Mesenchymal stem cell (in vitro differentiated cells and primary cell): ENCODE measurements around the gene STX18.
"Not testable (repeated sequence)": the region's sequence is repeated elsewhere in the genome, so short reads cannot be mapped to it uniquely, and the experiment has no call there.

Source experiments
- DNase-seq: peaks from one replicate; pipeline ENCODE4 v3.0.0-alpha.2; 2013
- H2AFZ ChIP-seq: one replicate; pipeline ENCODE4 v1.6.1; 2013; ENCODE audit warnings: low read depth, mild to moderate bottlenecking, control low read depth, inconsistent platforms, low read length, moderate library complexity
- H2AK5ac ChIP-seq: 2 replicates; pipeline ENCODE4 v1.6.1; 2013; ENCODE audit warnings: low read length, moderate library complexity, mild to moderate bottlenecking, inconsistent platforms; ENCODE audit not compliant: severe bottlenecking
- H2BK120ac ChIP-seq: one replicate; pipeline ENCODE4 v1.6.1; 2013; ENCODE audit warnings: low read depth, mild to moderate bottlenecking, inconsistent platforms, low read length, moderate library complexity
- H2BK12ac ChIP-seq, 2 experiments: one replicate each; pipeline ENCODE4 v1.6.1; 2013; ENCODE audit warnings: inconsistent platforms in 2 of 2, low read length in 2 of 2, mild to moderate bottlenecking in 2 of 2, moderate library complexity in 2 of 2, control low read depth in 1 of 2
- H2BK15ac ChIP-seq: one replicate; pipeline ENCODE4 v1.6.1; 2013; ENCODE audit warnings: mild to moderate bottlenecking, low read depth, inconsistent platforms; ENCODE audit not compliant: poor library complexity, severe bottlenecking
- H2BK5ac ChIP-seq: 2 replicates; pipeline ENCODE4 v1.6.1; 2013; ENCODE audit warnings: low read depth, mild to moderate bottlenecking, low read length, control low read depth, inconsistent platforms; ENCODE audit not compliant: poor library complexity, severe bottlenecking
- H3K14ac ChIP-seq, 2 experiments: one replicate each; pipeline ENCODE4 v1.6.1; 2013; ENCODE audit warnings: inconsistent platforms in 2 of 2, low read length in 2 of 2, control low read depth in 1 of 2, mild to moderate bottlenecking in 1 of 2, moderate library complexity in 1 of 2
- H3K18ac ChIP-seq, 2 experiments: one replicate each; pipeline ENCODE4 v1.6.1; 2013; ENCODE audit warnings: inconsistent platforms in 2 of 2, low read length in 2 of 2, control low read depth in 1 of 2, low read depth in 1 of 2, mild to moderate bottlenecking in 1 of 2
- H3K23ac ChIP-seq, 2 experiments: one replicate each; pipeline ENCODE4 v1.6.1; 2013; ENCODE audit warnings: inconsistent platforms in 2 of 2, low read length in 2 of 2, mild to moderate bottlenecking in 2 of 2, moderate library complexity in 2 of 2, control low read depth in 1 of 2
- H3K27ac ChIP-seq: 2 replicates; pipeline ENCODE4 v1.5.1; 2013; ENCODE audit warnings: mild to moderate bottlenecking, moderate library complexity, low read length, control low read depth, inconsistent platforms; ENCODE audit not compliant: poor library complexity, severe bottlenecking
- H3K27me3 ChIP-seq, 2 experiments: 2 replicates each; pipeline versions ENCODE4 v1.6.1 to v1.7.0; 2013; ENCODE audit warnings: low read length in 2 of 2, mild to moderate bottlenecking in 2 of 2, moderate library complexity in 2 of 2, control low read depth in 1 of 2, inconsistent platforms in 1 of 2; ENCODE audit not compliant: control insufficient read depth in 1 of 2, insufficient read depth in 1 of 2
- H3K36me3 ChIP-seq, 2 experiments: 2 replicates each; pipeline versions ENCODE4 v1.6.1 to v1.7.0; 2013; ENCODE audit warnings: low read length in 2 of 2, control low read depth in 1 of 2, inconsistent platforms in 1 of 2, low read depth in 1 of 2, mild to moderate bottlenecking in 1 of 2; ENCODE audit not compliant: insufficient read depth in 2 of 2, control insufficient read depth in 1 of 2
- H3K4ac ChIP-seq, 2 experiments: one replicate each; pipeline ENCODE4 v1.6.1; 2013; ENCODE audit warnings: inconsistent platforms in 2 of 2, low read length in 2 of 2, mild to moderate bottlenecking in 2 of 2, moderate library complexity in 2 of 2, control low read depth in 1 of 2, low read depth in 1 of 2
- H3K4me1 ChIP-seq: 2 replicates; pipeline ENCODE4 v1.6.1; 2013; ENCODE audit warnings: low read depth, low read length, control low read depth; ENCODE audit not compliant: control insufficient read depth, insufficient read depth
- H3K4me2 ChIP-seq: 2 replicates; pipeline ENCODE4 v1.6.1; 2013; ENCODE audit warnings: low read length, mild to moderate bottlenecking, inconsistent platforms; ENCODE audit not compliant: poor library complexity, severe bottlenecking
- H3K4me3 ChIP-seq, 2 experiments: 2 replicates each; pipeline versions ENCODE4 v1.5.1 to v1.7.0; 2013; ENCODE audit warnings: low read length in 2 of 2, mild to moderate bottlenecking in 2 of 2, control low read depth in 1 of 2, low read depth in 1 of 2; ENCODE audit not compliant: insufficient read depth in 1 of 2
- H3K79me1 ChIP-seq: replicated peaks from 2 replicates; pipeline ENCODE4 v1.6.1; 2013; ENCODE audit warnings: mild to moderate bottlenecking, control low read depth, low read length, inconsistent platforms; ENCODE audit not compliant: poor library complexity, severe bottlenecking
- H3K9ac ChIP-seq: 2 replicates; pipeline ENCODE4 v1.7.0; 2013; ENCODE audit warnings: mild to moderate bottlenecking, low read length, moderate library complexity
- H3K9me3 ChIP-seq: 2 replicates; pipeline ENCODE4 v1.7.0; 2013; ENCODE audit warnings: mild to moderate bottlenecking, low read length; ENCODE audit not compliant: control insufficient read depth
- H4K8ac ChIP-seq: one replicate; pipeline ENCODE4 v1.6.1; 2013; ENCODE audit warnings: inconsistent platforms, mild to moderate bottlenecking, low read length, moderate library complexity
- H4K91ac ChIP-seq: one replicate; pipeline ENCODE4 v1.6.1; 2013; ENCODE audit warnings: mild to moderate bottlenecking, low read length, inconsistent platforms
- WGBS: methylation state at CpG from one replicate; pipeline ENCODE4 v1.1.7; 2013; ENCODE audit warnings: mixed read lengths; 5-methylcytosine and 5-hydroxymethylcytosine counted together

The STX18 gene

GRCh38 chr4:4550161-4550560 lies 8.3 kb upstream of the STX18 start:
- H2BK15ac ChIP-seq, H2AK5ac ChIP-seq, H4K91ac ChIP-seq, H3K4ac ChIP-seq, H3K4me2 ChIP-seq, H2AFZ ChIP-seq, H4K8ac ChIP-seq, H2BK120ac ChIP-seq, H3K18ac ChIP-seq, H3K9ac ChIP-seq, H2BK5ac ChIP-seq, H3K27me3 ChIP-seq, H3K4me1 ChIP-seq, H3K14ac ChIP-seq, H3K23ac ChIP-seq, H2BK12ac ChIP-seq, H3K4me3 ChIP-seq, H3K9me3 ChIP-seq, DNase-seq, H3K27ac ChIP-seq, H3K79me1 ChIP-seq: not testable (repeated sequence)
- WGBS: 100% methylated on average over 3 of the region's 4 CpGs
- peaks cover 12 to 62% of the 10 kb centered on the region in 2 experiments for H3K36me3 ChIP-seq

- H2AK5ac ChIP-seq: no peak overlapping the region
- no peak overlapping the region for H3K23ac ChIP-seq
- H3K9ac ChIP-seq: no peak overlapping the region
- H3K9me3 ChIP-seq: no peaks in the 10 kb centered on the region
- H3K4me1 ChIP-seq: peaks cover 3% of the 10 kb centered on the region
- no peak overlapping the region for H3K14ac ChIP-seq
- H4K91ac ChIP-seq: no peak overlapping the region
- no peak overlapping the region for H2BK12ac ChIP-seq
- DNase-seq: no peak
- H2BK120ac ChIP-seq: no peak overlapping the region
- no peak overlapping the region for H2BK15ac ChIP-seq
- no peaks in the 10 kb centered on the region for H3K27me3 ChIP-seq
- H3K18ac ChIP-seq: no peak overlapping the region
- WGBS: 86% methylated on average over 1 of the region's 1 CpG
- H3K4ac ChIP-seq: no peak overlapping the region
- no peak overlapping the region for H4K8ac ChIP-seq
- peaks cover 12 to 65% of the 10 kb centered on the region in 2 experiments for H3K36me3 ChIP-seq
- H3K4me3 ChIP-seq: no peak overlapping the region
- H2AFZ ChIP-seq: no peak overlapping the region
- no peak overlapping the region for H2BK5ac ChIP-seq
- H3K27ac ChIP-seq: no peak overlapping the region
- no peak overlapping the region for H3K4me2 ChIP-seq
- H3K79me1 ChIP-seq: no peaks in the 10 kb centered on the region
Measured at GRCh38 chr4:4549534-4549933, 7.7 kb upstream of the STX18 start.

DNA sequence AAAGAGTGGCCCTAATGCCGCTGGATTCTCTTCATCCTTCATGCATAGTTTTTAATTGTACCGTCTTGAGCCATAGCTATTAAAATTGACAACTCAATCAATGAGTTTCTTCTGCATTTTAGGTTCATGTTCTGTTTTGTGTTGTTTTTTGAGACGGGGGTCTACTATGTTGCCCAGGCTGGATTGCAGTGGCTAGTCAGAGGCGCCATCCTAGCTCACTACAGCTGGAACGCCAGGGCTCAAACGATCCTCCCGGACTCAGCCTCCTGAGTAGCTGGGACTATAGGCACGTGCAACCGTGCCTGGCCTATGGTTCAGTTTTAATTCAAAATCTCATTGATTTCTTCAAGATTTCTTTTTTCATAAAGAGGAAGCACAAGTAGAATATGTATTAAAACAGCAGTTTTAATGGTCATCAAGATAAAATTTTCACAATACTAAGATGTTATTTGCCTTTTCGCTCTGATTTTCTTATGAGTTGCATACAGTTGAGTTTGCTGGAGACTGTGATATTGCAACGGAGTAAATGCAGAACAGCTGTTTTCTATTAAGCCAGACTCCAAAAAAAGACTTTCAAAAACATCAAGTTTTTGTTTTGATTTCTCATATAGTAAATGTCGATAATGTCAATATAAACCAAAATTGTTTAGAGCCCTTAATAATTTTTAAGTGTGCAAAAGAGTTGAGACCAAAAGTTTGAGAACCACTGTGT lies 1.1 kb upstream of the STX18 start:
- H3K14ac ChIP-seq: no peak overlapping the region
- peaks cover 11% of the 10 kb centered on the region for H3K79me1 ChIP-seq
- WGBS: 3% methylated on average over 5 of the region's 12 CpGs
- peak overlapping the region; percentile 48 for H3K4me2 ChIP-seq
- H3K4me1 ChIP-seq: peaks cover 2% of the 10 kb centered on the region
- no peak overlapping the region for H2BK15ac ChIP-seq
- no peak overlapping the region for H2BK5ac ChIP-seq
- peak overlapping the region in 1 of 2 experiments; percentile 82 for H3K4me3 ChIP-seq
- no peak overlapping the region for H4K91ac ChIP-seq
- no peak overlapping the region for H2AK5ac ChIP-seq
- H2AFZ ChIP-seq: no peak overlapping the region
- H3K27ac ChIP-seq: no peak overlapping the region
- DNase-seq: no peak
- no peak overlapping the region for H3K23ac ChIP-seq
- H3K4ac ChIP-seq: peak overlapping the region in 1 of 2 experiments; percentile 38
- H3K9ac ChIP-seq: peak overlapping the region; percentile 99
- H3K9me3 ChIP-seq: no peaks in the 10 kb centered on the region
- H3K18ac ChIP-seq: no peak overlapping the region
- H3K36me3 ChIP-seq: peaks cover 0 to 26% of the 10 kb centered on the region in 2 experiments
- no peak overlapping the region for H4K8ac ChIP-seq
- H2BK120ac ChIP-seq: no peak overlapping the region
- H2BK12ac ChIP-seq: no peak overlapping the region
- H3K27me3 ChIP-seq: no peaks in the 10 kb centered on the region

- no peak overlapping the region for H2BK12ac ChIP-seq
- H2AK5ac ChIP-seq: no peak overlapping the region
- H2BK15ac ChIP-seq: no peak overlapping the region
- no peak overlapping the region for H3K23ac ChIP-seq
- peak; percentile 86 for DNase-seq
- H2BK120ac ChIP-seq: no peak overlapping the region
- H3K36me3 ChIP-seq: peaks cover 0 to 13% of the 10 kb centered on the region in 2 experiments
- no peak overlapping the region for H4K91ac ChIP-seq
- H3K4me1 ChIP-seq: peaks cover 4% of the 10 kb centered on the region
- peak overlapping the region; percentile 82 to 94 for H3K4me3 ChIP-seq
- no peak overlapping the region for H3K14ac ChIP-seq
- H3K27me3 ChIP-seq: no peaks in the 10 kb centered on the region
- H2AFZ ChIP-seq: no peak overlapping the region
- peak overlapping the region in 1 of 2 experiments; percentile 90 for H3K18ac ChIP-seq
- 16% methylated on average over 10 of the region's 10 CpGs for WGBS
- H3K4me2 ChIP-seq: peak overlapping the region; percentile 71
- H4K8ac ChIP-seq: peak overlapping the region; percentile 95
- no peak overlapping the region for H2BK5ac ChIP-seq
- no peaks in the 10 kb centered on the region for H3K9me3 ChIP-seq
- peaks cover 20% of the 10 kb centered on the region for H3K79me1 ChIP-seq
- peak overlapping the region; percentile 99 for H3K9ac ChIP-seq
- peak overlapping the region; percentile 50 to 94 for H3K4ac ChIP-seq
- peak overlapping the region; percentile 9 for H3K27ac ChIP-seq
Measured at GRCh38 chr4:4541040-4541631, 712 bp downstream of the STX18 start.
